HG03045 (cell line): ENCODE results near the gene MYBPC2.

Experiments
- ATAC-seq: cut with Tn5 transposase; IDR thresholded peaks from one replicate; pipeline ENCODE4 v1.9.1; 2021; ENCODE audit warnings: mild to moderate bottlenecking, moderate library complexity; ENCODE audit not compliant: unreplicated experiment

MYBPC2 gene

DNA sequence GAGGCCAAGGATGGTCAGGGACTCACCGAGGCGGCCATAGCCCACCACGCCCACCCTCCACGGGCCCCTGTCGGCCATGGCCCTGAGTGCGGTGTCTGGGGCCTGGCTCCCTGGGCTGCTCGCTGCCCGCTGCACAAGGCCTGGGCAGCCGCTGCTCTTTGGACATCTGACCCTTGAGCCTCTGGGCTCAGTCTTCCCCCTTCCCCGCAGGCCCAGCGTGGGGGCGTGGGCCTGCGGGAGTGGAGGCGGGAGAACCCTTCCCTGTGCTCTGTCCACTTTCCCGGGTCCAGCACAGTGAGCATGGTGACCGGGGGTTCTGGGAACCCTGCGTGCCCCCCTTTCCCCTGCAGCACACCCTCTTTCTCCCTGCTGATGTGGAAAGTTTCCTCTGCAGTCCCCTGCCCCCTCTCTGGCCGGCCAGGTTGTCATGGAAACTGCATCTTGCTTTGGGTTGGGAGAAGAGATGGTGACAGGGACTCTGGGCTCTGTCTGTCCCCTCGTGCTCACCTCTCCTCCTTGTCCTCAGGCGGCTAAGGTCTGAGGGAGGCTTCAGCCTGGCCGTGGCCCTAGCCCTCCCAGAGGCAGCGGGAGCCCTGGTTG, 81.2 kb downstream of the MYBPC2 start, which contains the start of gene ASPDH:
ASPDH (minus strand) TSS at position 168 of the 600 bp plus-strand sequence; CDS start at position 78, 90 bp downstream.
- ATAC-seq = no peak

DNA sequence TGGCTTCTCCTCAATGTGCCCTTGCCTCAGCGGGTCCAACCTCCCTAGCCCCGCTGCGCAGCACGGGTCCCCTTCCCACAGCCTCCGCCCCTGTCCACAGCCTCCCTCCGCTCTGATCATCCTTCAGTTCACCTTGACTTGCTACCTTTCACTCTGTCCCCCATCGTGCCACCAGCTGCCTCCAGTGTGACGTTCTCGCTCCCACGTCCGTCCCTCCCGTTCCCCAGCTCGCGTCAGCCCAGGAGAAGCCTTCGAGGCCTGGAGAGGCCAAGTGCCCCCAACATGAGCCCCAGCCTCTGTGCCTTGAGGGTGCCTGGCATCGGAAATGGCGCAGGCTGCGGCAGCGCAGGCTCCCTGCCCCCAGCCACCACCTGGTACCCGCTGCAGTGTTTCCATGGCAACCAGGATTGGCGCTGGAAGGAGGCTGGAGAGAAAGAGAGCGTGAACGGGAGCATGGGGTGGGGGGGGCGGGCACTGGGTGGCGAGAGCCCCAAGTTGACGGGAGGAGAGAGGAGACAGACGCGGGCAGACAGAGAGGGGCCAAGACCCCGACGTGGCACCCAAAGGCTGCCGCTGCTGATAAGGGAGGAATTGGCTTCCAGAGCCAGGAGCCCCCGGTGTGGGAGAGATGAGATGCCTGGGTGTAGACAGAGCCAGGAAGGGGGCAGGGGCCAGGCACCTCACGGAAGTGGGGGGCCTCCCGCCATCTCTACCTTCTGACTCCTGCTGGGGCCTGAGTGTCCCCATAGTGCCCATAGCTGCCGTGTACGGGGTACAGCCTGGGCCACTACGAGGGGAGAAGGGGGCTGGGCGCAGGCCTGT, 81.9 kb downstream of the MYBPC2 start:
- ATAC-seq = no peak

DNA sequence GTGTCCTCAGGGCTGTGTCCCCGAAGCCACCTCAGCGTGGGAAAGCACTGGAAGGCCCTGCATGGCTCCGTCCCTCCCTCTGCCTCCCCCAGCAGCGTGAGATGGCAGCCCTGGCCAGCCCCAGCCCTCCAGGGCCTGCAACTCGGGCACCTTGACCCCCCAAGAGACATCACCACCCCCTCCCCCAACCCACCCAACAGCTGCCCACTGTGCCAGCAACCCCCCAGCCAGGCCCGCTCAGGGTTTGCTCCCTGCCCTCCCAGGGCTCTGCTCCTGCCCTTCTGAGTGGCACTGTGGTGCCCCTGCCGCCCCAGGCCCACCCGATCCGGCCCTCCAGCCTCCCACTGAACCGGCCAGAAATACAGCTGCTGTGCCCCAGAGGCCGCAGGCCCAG, 82.5 kb downstream of the MYBPC2 start:
- no peak for ATAC-seq
